T-cell (primary cell): Measurements from ENCODE around the gene UACA. TPM values are rescaled to one million over a fixed set of nuclear protein-coding genes. Genes with fewer than 3 reads are reported as not detected.
"Not testable (repeated sequence)": the region's sequence is repeated elsewhere in the genome, so short reads cannot be mapped to it uniquely, and the experiment has no call there.

Experiments
- ATAC-seq, 4 experiments: fragments of 200-7000 bp in 3 of 4; fragments of 150-1000 bp in 1 of 4; cut with Tn5 transposase; replicated peaks in 1 of 4; 1 replicate in 3 of 4; 2 replicates in 1 of 4; pipeline ENCODE4 v1.10.0; 2021; ENCODE audit warnings: moderate library complexity in 3 of 4, mild to moderate bottlenecking in 2 of 4, moderate number of reproducible peaks in 1 of 4
- CTCF ChIA-PET, 2 donors: fragments of 300-600 bp; sonication (Branson Sonifier 250); formaldehyde crosslinking; loops; one replicate each; lab custom pipeline; 2022; ENCODE audit warnings: antibody characterized with exemption in 2 of 2; lab: Charles Lee
- POLR2A ChIA-PET, 2 donors: fragments of 300-600 bp; sonication (Branson Sonifier 250); formaldehyde crosslinking; loops; one replicate each; lab custom pipeline; 2022; ENCODE audit warnings: antibody characterized with exemption in 2 of 2; lab: Charles Lee
- DNase-seq, 35 experiments: peaks; one replicate each; pipeline versions ENCODE4 v3.0.0 to v3.0.0-alpha.2; 2013 to 2023
- H3K27ac ChIP-seq: one replicate; pipeline ENCODE4 v1.5.1; 2013; ENCODE audit warnings: low read length
- H3K27me3 ChIP-seq, 2 experiments: replicated peaks in 1 of 2; 1 replicate in 1 of 2; 2 replicates in 1 of 2; pipeline versions ENCODE4 v1.6.1 to v1.7.0; 2013; ENCODE audit warnings: low read length in 1 of 2, mixed read lengths in 1 of 2; ENCODE audit not compliant: control insufficient read depth in 2 of 2, insufficient read depth in 2 of 2; ENCODE audit errors: extremely low read depth in 1 of 2
- H3K36me3 ChIP-seq, 2 donors: 1 replicate in 1 of 2; 2 replicates in 1 of 2; pipeline versions ENCODE4 v1.6.1 to v1.7.0; 2013; ENCODE audit warnings: low read length in 1 of 2; ENCODE audit not compliant: control insufficient read depth in 2 of 2, insufficient read depth in 1 of 2; ENCODE audit errors: extremely low read depth in 1 of 2
- H3K4me1 ChIP-seq, 2 experiments: 1 replicate in 1 of 2; 2 replicates in 1 of 2; pipeline versions ENCODE4 v1.6.1 to v1.7.0; 2013; ENCODE audit warnings: low read length in 2 of 2, mixed read lengths in 1 of 2; ENCODE audit not compliant: insufficient read depth in 2 of 2, control insufficient read depth in 1 of 2; ENCODE audit errors: extremely low read depth in 1 of 2
- H3K4me3 ChIP-seq, 2 donors: 1 replicate in 1 of 2; 2 replicates in 1 of 2; pipeline versions ENCODE4 v1.5.1 to v1.7.0; 2013; ENCODE audit warnings: mild to moderate bottlenecking in 2 of 2, low read length in 1 of 2, moderate library complexity in 1 of 2; ENCODE audit not compliant: control insufficient read depth in 1 of 2; ENCODE audit errors: extremely low read depth in 1 of 2
- H3K9me3 ChIP-seq: 2 replicates; pipeline ENCODE4 v1.7.0; 2013
- H3K27ac Mint-ChIP-seq, 2 donors: one replicate each; pipeline ENCODE4 v1.8.0; 2020 to 2021; ENCODE audit warnings: mild to moderate bottlenecking in 2 of 2, mixed read lengths in 2 of 2
- H3K27me3 Mint-ChIP-seq, 2 donors: one replicate each; pipeline ENCODE4 v1.8.0; 2021 to 2022; ENCODE audit warnings: mixed read lengths in 2 of 2
- H3K36me3 Mint-ChIP-seq: one replicate; pipeline ENCODE4 v1.8.0; 2021; ENCODE audit warnings: mixed read lengths
- H3K4me1 Mint-ChIP-seq, 3 donors: one replicate each; pipeline ENCODE4 v1.8.0; 2020 to 2022; ENCODE audit warnings: mixed read lengths in 3 of 3, mild to moderate bottlenecking in 1 of 3
- H3K4me3 Mint-ChIP-seq, 3 donors: one replicate each; pipeline ENCODE4 v1.8.0; 2020 to 2022; ENCODE audit warnings: mild to moderate bottlenecking in 3 of 3, mixed read lengths in 3 of 3, moderate library complexity in 3 of 3
- H3K9me3 Mint-ChIP-seq, 3 donors: one replicate each; pipeline ENCODE4 v1.8.0; 2020 to 2022; ENCODE audit warnings: mixed read lengths in 3 of 3
- WGBS: methylation state at CpG from one replicate; pipeline ENCODE4 v1.1.5; 2013; ENCODE audit warnings: missing lambda C conversion rate; ENCODE audit not compliant: insufficient coverage; 5-methylcytosine and 5-hydroxymethylcytosine counted together
- total RNA-seq, 35 experiments: library from RNA in 6 of 35; stranded (reverse) in 6 of 35; fragments of 120-200 nt in 1 of 35; gene quantifications; one replicate each; pipeline versions ENCODE4 v1.2.1 to v1.2.4 and lab custom pipeline; 2013 to 2026

Gene UACA
- total RNA-seq, 5 donors from 2014 or later (not counting 1 experiment from before 2014, with no cell fraction given): 0.08 to 1.3 (median 0.70) TPM

DNA sequence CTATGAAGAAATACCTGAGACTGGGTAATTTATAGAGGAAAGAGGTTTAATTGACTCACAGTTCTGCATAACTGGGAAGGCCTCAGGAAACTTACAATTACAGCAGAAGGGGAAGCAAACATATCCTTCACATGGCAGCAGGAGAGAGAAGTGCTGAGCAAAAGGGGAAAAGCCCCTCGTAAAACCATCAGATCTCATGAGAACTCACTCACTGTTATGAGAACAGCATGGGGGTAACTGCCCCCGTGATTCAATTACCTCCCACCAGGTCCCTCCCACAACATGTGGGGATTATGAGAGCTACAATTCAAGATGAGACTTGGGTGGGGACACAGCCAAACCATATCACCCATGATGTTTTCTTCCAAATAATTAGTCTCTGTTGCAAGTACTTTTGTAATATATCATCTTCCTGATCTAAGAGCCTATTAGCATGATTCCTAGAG, 147.0 kb downstream of the UACA start:
- ATAC-seq, CTCF ChIA-PET: not testable (repeated sequence)
- no CpG with 5 or more reads among the region's 2 CpGs for WGBS

DNA sequence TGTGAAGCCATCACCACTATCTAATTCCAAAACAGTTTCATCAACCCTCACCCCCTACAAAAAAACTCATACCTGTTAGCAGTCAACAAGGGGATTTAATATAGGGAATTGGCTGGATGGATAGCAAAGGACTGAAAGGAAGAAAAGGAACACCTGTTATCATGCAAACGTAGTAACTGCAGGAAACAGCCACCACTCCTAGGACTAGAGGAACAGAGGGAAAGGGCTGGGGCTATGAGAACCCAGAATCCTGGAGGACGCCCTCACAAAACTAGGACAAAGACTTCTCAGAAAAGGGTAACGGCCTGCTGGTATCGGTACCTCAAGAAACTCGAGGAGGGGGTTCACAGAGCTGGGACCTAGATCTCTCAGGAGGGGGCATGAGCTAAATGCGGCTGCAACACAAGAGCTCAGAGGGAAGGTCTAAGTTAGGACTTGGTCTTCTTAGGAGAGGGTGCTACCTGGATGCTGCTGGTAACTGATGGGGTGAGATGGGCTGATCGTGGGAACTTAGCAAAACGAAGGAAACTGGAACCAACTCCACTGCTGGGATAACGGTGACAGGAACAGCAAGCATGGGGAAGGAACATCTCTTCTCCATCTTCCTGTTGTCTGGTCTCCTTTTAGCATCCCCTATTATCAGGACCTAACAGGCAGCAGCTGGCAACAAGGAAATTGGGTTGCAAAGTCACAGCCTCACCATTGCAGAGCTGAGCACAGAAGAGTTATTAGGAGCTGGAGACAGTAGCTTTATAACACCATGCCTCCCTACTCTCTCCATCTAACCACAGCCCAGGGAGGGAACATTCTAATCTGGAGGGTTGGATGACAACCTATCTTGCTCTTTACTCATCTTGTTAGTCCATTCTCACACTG, 147.7 kb downstream of the UACA start:
- H3K4me1 Mint-ChIP-seq: no peaks in the 10 kb centered on the region
- Histone ChIP-seq H3K9me3 (no peaks in the 10 kb centered on the region), H3K27ac (no peak overlapping the region), H3K4me3 (no peak overlapping the region), H3K27me3 (peaks cover 0 to 2% of the 10 kb centered on the region in 2 experiments), H3K36me3 (no peaks in the 10 kb centered on the region), H3K4me1 (no peaks in the 10 kb centered on the region)
- H3K36me3 Mint-ChIP-seq: no peaks in the 10 kb centered on the region
- DNase-seq (no peak), ATAC-seq (no peak)
- H3K4me3 Mint-ChIP-seq: no peak overlapping the region
- POLR2A ChIA-PET: no interaction called here
- 76% methylated on average over 5 of the region's 9 CpGs for WGBS
- CTCF ChIA-PET: interaction anchor here in 1 of 2 donors (0.5 kb wide), 1 partner anchor 519 kb away, joined by 5 read pairs; no protein-coding TSS in a partner anchor
- no peaks in the 10 kb centered on the region for H3K9me3 Mint-ChIP-seq
- no peak overlapping the region for H3K27ac Mint-ChIP-seq
- peaks cover 7 to 17% of the 10 kb centered on the region in 2 donors for H3K27me3 Mint-ChIP-seq

More for the DNA sequence above, 147.0 kb downstream of the UACA start:
- H3K4me3 Mint-ChIP-seq, H3K27ac Mint-ChIP-seq, H3K4me3 ChIP-seq, H3K9me3 Mint-ChIP-seq, H3K36me3 ChIP-seq, H3K27ac ChIP-seq, POLR2A ChIA-PET, DNase-seq, H3K36me3 Mint-ChIP-seq, H3K27me3 ChIP-seq, H3K4me1 ChIP-seq, H3K4me1 Mint-ChIP-seq, H3K9me3 ChIP-seq: not testable (repeated sequence)
- peaks cover 13 to 23% of the 10 kb centered on the region in 2 donors for H3K27me3 Mint-ChIP-seq

DNA sequence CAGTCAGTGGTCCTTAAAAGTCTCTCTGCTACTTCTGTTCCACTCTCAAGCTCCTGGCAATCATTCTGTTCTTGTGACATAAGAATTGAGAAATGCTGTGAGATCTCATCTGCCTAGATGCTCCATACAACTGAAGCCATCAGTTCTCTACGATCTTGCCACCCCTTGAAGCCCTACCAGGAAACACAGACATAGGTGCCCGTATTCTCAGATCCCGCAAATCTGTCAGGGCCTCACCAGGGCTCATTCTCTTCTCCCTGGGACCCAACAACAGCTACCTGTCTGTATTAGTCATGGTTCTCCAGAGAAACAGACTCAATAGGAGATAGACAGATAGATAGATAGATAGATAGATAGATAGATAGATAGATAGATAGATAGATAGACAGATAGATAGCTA, 149.1 kb downstream of the UACA start:
- H3K4me3 ChIP-seq: no peak overlapping the region
- H3K27me3 ChIP-seq: peaks cover 0 to 2% of the 10 kb centered on the region in 2 experiments
- no peaks in the 10 kb centered on the region for H3K4me1 ChIP-seq
- no peaks in the 10 kb centered on the region for H3K36me3 ChIP-seq
- no peak overlapping the region for H3K27ac ChIP-seq
- H3K9me3 Mint-ChIP-seq: no peaks in the 10 kb centered on the region
- no peaks in the 10 kb centered on the region for H3K4me1 Mint-ChIP-seq
- CTCF ChIA-PET: interaction anchor here in 1 of 2 donors (0.6 kb wide), 1 partner anchor 13 kb away, joined by 4 read pairs; no protein-coding TSS in a partner anchor
- DNase-seq (no peak), ATAC-seq (no peak)
- H3K9me3 ChIP-seq: no peaks in the 10 kb centered on the region
- H3K36me3 Mint-ChIP-seq: no peaks in the 10 kb centered on the region
- no peak overlapping the region for H3K4me3 Mint-ChIP-seq
- POLR2A ChIA-PET: no interaction called here
- H3K27ac Mint-ChIP-seq: no peak overlapping the region
- peaks cover 3 to 15% of the 10 kb centered on the region in 2 donors for H3K27me3 Mint-ChIP-seq
- no CpG with 5 or more reads among the region's 3 CpGs for WGBS

DNA sequence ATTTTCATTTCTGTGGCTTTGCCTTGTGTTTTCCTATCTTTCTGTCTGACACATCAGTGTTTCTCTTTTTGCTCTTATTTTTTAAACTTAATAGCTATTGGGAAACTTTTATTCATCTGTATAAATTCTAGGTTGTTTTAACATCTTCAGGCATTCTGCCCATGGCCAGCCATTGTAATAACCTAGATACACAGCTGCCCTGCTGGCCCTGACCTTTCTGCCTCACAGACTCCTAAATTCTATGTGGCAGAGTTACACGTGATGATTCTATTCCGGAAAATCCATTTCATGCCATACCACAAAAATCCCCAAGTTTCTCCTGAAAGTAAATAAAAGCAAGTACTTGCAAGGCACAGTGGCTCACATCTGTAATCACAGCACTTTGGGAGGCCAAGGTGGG, 150.1 kb downstream of the UACA start:
- CTCF ChIA-PET: no interaction called here
- no peaks in the 10 kb centered on the region for H3K36me3 ChIP-seq
- WGBS: 83% methylated on average over 1 of the region's 2 CpGs
- H3K9me3 ChIP-seq: no peaks in the 10 kb centered on the region
- Mint-ChIP-seq H3K4me3 (no peak overlapping the region), H3K4me1 (no peaks in the 10 kb centered on the region), H3K9me3 (no peaks in the 10 kb centered on the region), H3K36me3 (no peaks in the 10 kb centered on the region), H3K27me3 (peaks cover 3 to 15% of the 10 kb centered on the region in 2 donors), H3K27ac (no peak overlapping the region)
- ATAC-seq (no peak), DNase-seq (no peak)
- POLR2A ChIA-PET: interaction anchor here in 1 of 2 donors (0.6 kb wide), 1 partner anchor 424 kb away, joined by 3 read pairs; no protein-coding TSS in a partner anchor
- no peak overlapping the region for H3K4me3 ChIP-seq
- no peak overlapping the region for H3K27ac ChIP-seq
- no peaks in the 10 kb centered on the region for H3K4me1 ChIP-seq
- peaks cover 0 to 2% of the 10 kb centered on the region in 2 experiments for H3K27me3 ChIP-seq

DNA sequence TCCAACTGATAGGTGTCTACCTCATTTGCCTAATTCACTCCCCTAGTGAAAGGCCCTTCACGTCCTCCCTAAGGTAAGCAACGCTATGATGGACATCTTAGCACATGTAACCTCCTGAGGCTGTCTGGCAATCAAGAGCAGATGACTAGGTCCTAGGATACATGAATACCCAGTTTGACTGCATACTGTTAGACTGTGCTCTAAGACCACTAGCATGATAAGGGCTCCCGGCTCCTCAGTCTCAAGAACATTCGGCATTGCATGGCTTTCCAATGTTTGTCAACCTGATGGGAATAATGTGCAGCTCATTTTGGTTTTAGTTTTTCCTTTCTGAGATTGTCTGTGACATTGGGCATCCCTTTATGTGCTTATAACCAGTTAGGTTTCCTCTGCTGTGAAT, 152.1 kb downstream of the UACA start:
- Histone ChIP-seq H3K4me1 (no peaks in the 10 kb centered on the region), H3K27me3 (peaks cover 0 to 8% of the 10 kb centered on the region in 2 experiments), H3K36me3 (no peaks in the 10 kb centered on the region), H3K4me3 (no peak overlapping the region), H3K27ac (no peak overlapping the region), H3K9me3 (no peaks in the 10 kb centered on the region)
- Mint-ChIP-seq H3K36me3 (no peaks in the 10 kb centered on the region), H3K4me1 (no peaks in the 10 kb centered on the region), H3K4me3 (no peak overlapping the region), H3K27ac (no peak overlapping the region), H3K9me3 (no peaks in the 10 kb centered on the region), H3K27me3 (peaks cover 6 to 15% of the 10 kb centered on the region in 2 donors)
- POLR2A ChIA-PET: no interaction called here
- no peak for DNase-seq
- CTCF ChIA-PET: no interaction called here
- ATAC-seq: no peak
- 95% methylated on average over 4 of the region's 4 CpGs for WGBS

DNA sequence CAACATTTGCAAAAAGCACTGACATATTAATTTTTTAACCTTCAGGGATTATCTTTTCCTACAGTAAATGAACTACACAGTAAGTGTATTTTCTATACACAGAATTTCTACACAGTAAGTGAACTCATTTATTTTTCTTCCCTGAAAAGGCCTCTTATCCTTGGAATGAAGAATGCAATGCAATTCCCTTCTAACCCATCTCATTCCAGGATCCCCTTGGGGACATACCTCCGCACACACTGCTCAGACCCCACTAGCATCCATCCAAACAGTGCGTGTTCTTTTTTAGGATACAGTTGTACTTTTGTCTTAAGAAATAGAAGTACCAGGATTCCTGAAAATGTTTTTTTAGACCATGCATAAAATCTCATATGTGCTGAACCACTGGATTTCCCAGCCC, 152.8 kb downstream of the UACA start:
- Mint-ChIP-seq H3K36me3 (no peaks in the 10 kb centered on the region), H3K4me1 (no peaks in the 10 kb centered on the region), H3K4me3 (no peak overlapping the region), H3K9me3 (no peaks in the 10 kb centered on the region), H3K27ac (no peak overlapping the region), H3K27me3 (peaks cover 6 to 12% of the 10 kb centered on the region in 2 donors)
- DNase-seq (no peak), ATAC-seq (no peak)
- ChIA-PET POLR2A (no interaction called here), CTCF (no interaction called here)
- H3K4me3 ChIP-seq: no peak overlapping the region
- H3K27me3 ChIP-seq: peaks cover 0 to 8% of the 10 kb centered on the region in 2 experiments
- H3K36me3 ChIP-seq: no peaks in the 10 kb centered on the region
- no CpG with 5 or more reads among the region's 2 CpGs for WGBS
- no peaks in the 10 kb centered on the region for H3K9me3 ChIP-seq
- no peak overlapping the region for H3K27ac ChIP-seq
- no peaks in the 10 kb centered on the region for H3K4me1 ChIP-seq
